HEK293T (cell line): ENCODE measurements around the gene FBXO21.

Experiments used
- ARNT ChIP-seq: fragments of 450-650 bp; IDR thresholded peaks from 2 replicates; pipeline ENCODE4 v1.6.1; 2017; ENCODE audit warnings: mild to moderate bottlenecking
- BHLHE40 ChIP-seq: fragments of 450-650 bp; IDR thresholded peaks from 2 replicates; pipeline ENCODE4 v1.6.1; 2016; ENCODE audit warnings: mild to moderate bottlenecking, moderate library complexity, borderline replicate concordance
- ELF4 ChIP-seq: fragments of 450-650 bp; IDR thresholded peaks from 2 replicates; pipeline ENCODE4 v1.6.1; 2017; ENCODE audit warnings: antibody characterized with exemption
- FOXA1 ChIP-seq: fragments of 450-650 bp; IDR thresholded peaks from 2 replicates; pipeline ENCODE4 v1.6.1; 2016; ENCODE audit warnings: mild to moderate bottlenecking
- FOXK2 ChIP-seq: fragments of 450-650 bp; IDR thresholded peaks from 2 replicates; pipeline ENCODE4 v1.6.1; 2016; ENCODE audit warnings: mild to moderate bottlenecking
- L3MBTL2 ChIP-seq: fragments of 450-650 bp; conservative IDR thresholded peaks from 2 replicates; pipeline ENCODE4 v1.6.1; 2016; ENCODE audit warnings: mild to moderate bottlenecking
- LEF1 ChIP-seq: fragments of 450-650 bp; IDR thresholded peaks from 2 replicates; pipeline ENCODE4 v1.6.1; 2017; ENCODE audit warnings: mild to moderate bottlenecking, borderline replicate concordance
- NFRKB ChIP-seq: fragments of 450-650 bp; IDR thresholded peaks from 2 replicates; pipeline ENCODE4 v1.6.1; 2016; ENCODE audit warnings: mild to moderate bottlenecking, moderate library complexity
- PKNOX1 ChIP-seq: fragments of 450-650 bp; IDR thresholded peaks from 2 replicates; pipeline ENCODE4 v1.6.1; 2016
- SUZ12 ChIP-seq: fragments of 450-650 bp; IDR thresholded peaks from 2 replicates; pipeline ENCODE4 v1.6.1; 2016; ENCODE audit warnings: mild to moderate bottlenecking
- ZNF384 ChIP-seq: fragments of 450-650 bp; IDR thresholded peaks from 2 replicates; pipeline ENCODE4 v1.6.1; 2016

- no peak for TF ChIP-seq LEF1
- TF ChIP-seq BHLHE40 = no peak
- TF ChIP-seq FOXA1 = no peak
- no peak for TF ChIP-seq SUZ12
- TF ChIP-seq ARNT = no peak
- no peak for TF ChIP-seq PKNOX1
- TF ChIP-seq L3MBTL2 = no peak
- no peak for TF ChIP-seq FOXK2
- TF ChIP-seq ELF4 = no peak
- no peak for TF ChIP-seq NFRKB
- TF ChIP-seq ZNF384 = no peak
These were observed 97.8 kb downstream of the FBXO21 start for GRCh38 chr12:117092511-117092780.
